ENCODE results near the gene THOC2. TPM values are rescaled to one million over a fixed set of nuclear protein-coding genes. Genes with fewer than 3 reads are reported as not detected.

THOC2 gene
- total and polyA plus RNA-seq, 2 of the 8 experiments (the other 6 are each of a cell fraction or from before 2014, with no cell fraction given), result 32.7 to 68.8 TPM

- H2AFZ ChIP-seq (ENCODE audit: low read length), result no peak overlapping the region
- no peak overlapping the region for H2BK120ac ChIP-seq (replicated peaks; ENCODE audit: low read depth, low read length)
- no peak overlapping the region for H2BK15ac ChIP-seq (ENCODE audit: low read length)
- POLR2A ChIA-PET (ENCODE audit: partially characterized antibody), result no interaction called here
- H3K4me1 ChIP-seq (replicated peaks in 1 of 4; ENCODE audit: control insufficient read depth in 3 of 4, insufficient read depth in 4 of 4, low read length in 3 of 4), result no peaks in the 10 kb centered on the region
- no peak overlapping the region for H2BK5ac ChIP-seq (ENCODE audit: low read depth, low read length)
- CTCF ChIA-PET (ENCODE audit: partially characterized antibody), result no interaction called here
- no peak overlapping the region for H2BK20ac ChIP-seq (ENCODE audit: low read length)
- FAIRE-seq (no peak), DNase-seq (ENCODE audit: low read depth in 1 of 2, low spot score in 2 of 2) (no peak)
- H3K4me2 ChIP-seq (ENCODE audit: insufficient read depth in 1 of 2, low read depth in 2 of 2, low read length in 2 of 2), result no peak overlapping the region
- H3K4me3 ChIP-seq (ENCODE audit: extremely low read depth in 1 of 4, insufficient read depth in 2 of 4, low read depth in 3 of 4, low read length in 4 of 4), result no peak overlapping the region
- no peak overlapping the region for H3K56ac ChIP-seq (replicated peaks; ENCODE audit: insufficient read length, low read depth, low read length)
- H3K9ac ChIP-seq (replicated peaks in 1 of 4; ENCODE audit: extremely low read depth in 1 of 4, low read depth in 3 of 4, low read length in 3 of 4), result no peak overlapping the region
- H3K36me3 ChIP-seq (ENCODE audit: control insufficient read depth in 2 of 4, insufficient read depth in 4 of 4, low read length in 3 of 4), result peaks cover 0 to 18% (median 0%) of the 10 kb centered on the region in 4 experiments; a peak in 5 of 8 replicates
- TF ChIP-seq TBP (IDR thresholded peaks at IDR 0.05; ENCODE audit: low read depth, low read length), result no peak
- TF ChIP-seq KDM5A (IDR thresholded peaks at IDR 0.05; ENCODE audit: low read length), result no peak
- TF ChIP-seq SP4 (IDR thresholded peaks at IDR 0.05; ENCODE audit: low read length), result no peak
- TF ChIP-seq BRCA1 (IDR thresholded peaks at IDR 0.05; ENCODE audit: low read depth, low read length), result no peak
- TF ChIP-seq TEAD4 (IDR thresholded peaks at IDR 0.05; ENCODE audit: low read depth, low read length), result no peak
- TF ChIP-seq SAP30 (IDR thresholded peaks at IDR 0.05; ENCODE audit: insufficient read depth, insufficient replicate concordance, low read length), result no peak
- TF ChIP-seq NANOG (IDR thresholded peaks at IDR 0.05; ENCODE audit: insufficient read depth, low read depth, low read length, poor library complexity, severe bottlenecking), result no peak
- no peak overlapping the region for H4K5ac ChIP-seq (ENCODE audit: insufficient read length, low read depth, low read length)
- H3K27ac ChIP-seq (ENCODE audit: low read depth, low read length), result no peak overlapping the region
- no peaks in the 10 kb centered on the region for H3K27me3 ChIP-seq (replicated peaks in 1 of 4; ENCODE audit: control insufficient read depth in 3 of 4, extremely low read depth in 1 of 4, insufficient read depth in 3 of 4, low read length in 3 of 4)
- H3K23me2 ChIP-seq (ENCODE audit: low read depth, low read length), result no peaks in the 10 kb centered on the region
- H4K91ac ChIP-seq (replicated peaks; ENCODE audit: insufficient read length, low read length), result no peak overlapping the region
- no peaks in the 10 kb centered on the region for H3K9me3 ChIP-seq (ENCODE audit: insufficient read depth in 2 of 2, low read depth in 1 of 2, low read length in 1 of 2)
- H2BK12ac ChIP-seq (ENCODE audit: low read depth, low read length), result no peak overlapping the region
- no peak overlapping the region for H3K18ac ChIP-seq (ENCODE audit: extremely low read depth, low read length)
- no peak overlapping the region for H3K23ac ChIP-seq (ENCODE audit: insufficient read length)
- no peaks in the 10 kb centered on the region for H4K20me1 ChIP-seq (replicated peaks in 1 of 2; ENCODE audit: control insufficient read depth in 1 of 2, insufficient read depth in 2 of 2, low read length in 2 of 2)
- H4K8ac ChIP-seq (ENCODE audit: extremely low read depth, insufficient read depth, low read length), result no peak overlapping the region
- no peak overlapping the region for H3K14ac ChIP-seq (ENCODE audit: insufficient read length)
- H3K79me2 ChIP-seq (ENCODE audit: control insufficient read depth in 1 of 2, insufficient read depth in 2 of 2, low read length in 2 of 2), result no peaks in the 10 kb centered on the region
- WGBS, 2 experiments (ENCODE audit: extremely low coverage in 1 of 2, insufficient coverage in 1 of 2, insufficient read length in 1 of 2, insufficient replicate concordance in 2 of 2, low coverage in 1 of 2, low lambda C conversion rate in 2 of 2, missing lambda C conversion rate in 1 of 2), result 89% methylated on average over 2 of the region's 2 CpGs; no CpG with 5 or more reads in 1 of the 2 experiments
- H2AK5ac ChIP-seq (ENCODE audit: low read depth, low read length), result no peak overlapping the region
- no peaks in the 10 kb centered on the region for H3K79me1 ChIP-seq (ENCODE audit: low read depth, low read length)
- no peak overlapping the region for H3K4ac ChIP-seq (replicated peaks; ENCODE audit: insufficient read length, low read depth, low read length)
Observed at GRCh38 chrX:123600181-123600580, 132.7 kb downstream of the THOC2 start.
